PFSK-1 (cell line): ENCODE measurements around the gene IKBKG.

Experiments
- FOXP2 ChIP-seq: optimal IDR thresholded peaks from 2 replicates; pipeline ENCODE3; 2011; ENCODE audit warnings: borderline replicate concordance, control low read depth, inconsistent platforms; ENCODE audit not compliant: insufficient read depth; ENCODE audit errors: extremely low read length, extremely low read depth
- POLR2AphosphoS5 ChIP-seq: IDR thresholded peaks from 2 replicates; pipeline ENCODE4 v1.6.1; 2012; ENCODE audit warnings: low read depth, mild to moderate bottlenecking, control low read depth, low read length, moderate library complexity
- REST ChIP-seq, 2 experiments: IDR thresholded peaks; 2 replicates each; pipeline versions ENCODE4 v1.6.1 to v1.8.0; 2011 to 2012; ENCODE audit warnings: low read depth in 2 of 2, low read length in 2 of 2, control low read depth in 1 of 2, inconsistent platforms in 1 of 2, mild to moderate bottlenecking in 1 of 2, moderate library complexity in 1 of 2; ENCODE audit not compliant: insufficient read depth in 1 of 2
- SIN3A ChIP-seq: IDR thresholded peaks from 2 replicates; pipeline ENCODE4 v1.6.1; 2012; ENCODE audit warnings: mild to moderate bottlenecking, low read length, moderate library complexity, borderline replicate concordance; ENCODE audit not compliant: insufficient read depth
- TAF1 ChIP-seq: IDR thresholded peaks from 2 replicates; pipeline ENCODE4 v1.6.1; 2012; ENCODE audit warnings: low read length, control low read depth, borderline replicate concordance; ENCODE audit not compliant: insufficient read depth

The IKBKG gene

GRCh38 chrX:154517101-154517781 lies 30.2 kb upstream of the IKBKG start:
- no peak for TF ChIP-seq SIN3A
- TF ChIP-seq REST (IDR thresholded peaks at IDR 0.05; ENCODE audit: insufficient read depth in 1 of 2, low read depth in 2 of 2, low read length in 2 of 2), result no peak
- TF ChIP-seq POLR2AphosphoS5, result no peak
- TF ChIP-seq TAF1, result no peak
- TF ChIP-seq FOXP2, result no peak

GRCh38 chrX:154519389-154519788 lies 28.0 kb upstream of the IKBKG start:
- no peak for TF ChIP-seq SIN3A
- no peak for TF ChIP-seq REST (IDR thresholded peaks at IDR 0.05; ENCODE audit: insufficient read depth in 1 of 2, low read depth in 2 of 2, low read length in 2 of 2)
- no peak for TF ChIP-seq FOXP2
- no peak for TF ChIP-seq POLR2AphosphoS5
- no peak for TF ChIP-seq TAF1

- TF ChIP-seq TAF1, result no peak
- no peak for TF ChIP-seq FOXP2
- TF ChIP-seq SIN3A, result no peak
- no peak for TF ChIP-seq POLR2AphosphoS5
- no peak for TF ChIP-seq REST (IDR thresholded peaks at IDR 0.05; ENCODE audit: insufficient read depth in 1 of 2, low read depth in 2 of 2, low read length in 2 of 2)
Observed at GRCh38 chrX:154525606-154526490, 21.6 kb upstream of the IKBKG start.

- TF ChIP-seq FOXP2 (no peak), SIN3A (peak; percentile 25; the same call in 1 of the 2 replicates), TAF1 (0 out of 2 replicates have a peak, but pooled peaks have one; percentile 44), POLR2AphosphoS5 (peak; percentile 61; the same call in 1 of the 2 replicates), REST (IDR thresholded peaks at IDR 0.05; ENCODE audit: insufficient read depth in 1 of 2, low read depth in 2 of 2, low read length in 2 of 2) (no peak)
Observed at GRCh38 chrX:154526901-154527675, 20.3 kb upstream of the IKBKG start.
